ENCODE data around the gene RAB27A. TPM values are rescaled to one million over a fixed set of nuclear protein-coding genes. Genes with fewer than 3 reads are reported as not detected.
"Not testable (repeated sequence)": the region's sequence is repeated elsewhere in the genome, so short reads cannot be mapped to it uniquely, and the experiment has no call there.

The RAB27A gene
- total RNA-seq, 1 experiment from 2014 or later: 28.9 TPM

- H3K4me1 Mint-ChIP-seq (ENCODE audit: low read depth, unreplicated experiment): peaks cover 30% of the 10 kb centered on the region
- intact Hi-C loops (cut with micrococcal nuclease; ENCODE audit: unreplicated experiment): no loop called here
- no peaks in the 10 kb centered on the region for H3K36me3 Mint-ChIP-seq (ENCODE audit: insufficient read depth, unreplicated experiment)
Measured at GRCh38 chr15:55256281-55257011, 33.2 kb downstream of the RAB27A start.

DNA sequence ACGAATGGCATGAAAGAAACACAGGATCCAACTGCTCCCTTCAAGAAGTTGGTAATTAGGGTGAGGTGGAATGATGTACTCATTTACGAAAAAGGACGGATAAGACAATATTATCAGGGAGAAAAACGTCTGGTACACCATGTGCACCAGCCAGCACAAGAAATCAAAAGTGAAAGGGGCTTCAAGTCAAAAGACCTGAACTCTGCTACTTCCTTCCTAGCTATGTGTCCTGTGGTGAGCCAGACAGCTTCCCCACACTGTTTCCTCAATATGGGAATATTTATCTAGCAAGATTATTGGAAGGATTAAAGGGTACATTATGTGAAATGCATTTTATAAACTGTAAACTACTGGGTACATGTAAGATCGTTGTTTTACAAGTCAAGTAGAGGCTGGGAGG lies 33.9 kb downstream of the RAB27A start:
- Mint-ChIP-seq H3K4me1 (ENCODE audit: low read depth, unreplicated experiment) (peaks cover 30% of the 10 kb centered on the region), H3K27ac (ENCODE audit: unreplicated experiment) (no peak overlapping the region), H3K36me3 (ENCODE audit: insufficient read depth, unreplicated experiment) (no peaks in the 10 kb centered on the region), H3K27me3 (ENCODE audit: unreplicated experiment) (no peaks in the 10 kb centered on the region), H3K4me3 (ENCODE audit: low read depth, unreplicated experiment) (no peak overlapping the region), H3K9me3 (ENCODE audit: low read depth, unreplicated experiment) (peaks cover 3% of the 10 kb centered on the region)
- intact Hi-C loops (cut with micrococcal nuclease; ENCODE audit: unreplicated experiment): no loop called here
- no peak for TF ChIP-seq CTCF (IDR thresholded peaks at IDR 0.05; ENCODE audit: unreplicated experiment)
- no peak for DNase-seq
- CTCF ChIA-PET: no interaction called here
- no TSS peak for BruUV-seq (replicated peaks)

More at GRCh38 chr15:55256281-55257011, 33.2 kb downstream of the RAB27A start:
- TF ChIP-seq CTCF (IDR thresholded peaks at IDR 0.05; ENCODE audit: unreplicated experiment): no peak
- no peak for DNase-seq
- no peaks in the 10 kb centered on the region for H3K27me3 Mint-ChIP-seq (ENCODE audit: unreplicated experiment)
- peaks cover 3% of the 10 kb centered on the region for H3K9me3 Mint-ChIP-seq (ENCODE audit: low read depth, unreplicated experiment)
- CTCF ChIA-PET: no interaction called here
- H3K27ac Mint-ChIP-seq (ENCODE audit: unreplicated experiment): no peak overlapping the region
- H3K4me3 Mint-ChIP-seq (ENCODE audit: low read depth, unreplicated experiment): no peak overlapping the region
- BruUV-seq (replicated peaks): no TSS peak

DNA sequence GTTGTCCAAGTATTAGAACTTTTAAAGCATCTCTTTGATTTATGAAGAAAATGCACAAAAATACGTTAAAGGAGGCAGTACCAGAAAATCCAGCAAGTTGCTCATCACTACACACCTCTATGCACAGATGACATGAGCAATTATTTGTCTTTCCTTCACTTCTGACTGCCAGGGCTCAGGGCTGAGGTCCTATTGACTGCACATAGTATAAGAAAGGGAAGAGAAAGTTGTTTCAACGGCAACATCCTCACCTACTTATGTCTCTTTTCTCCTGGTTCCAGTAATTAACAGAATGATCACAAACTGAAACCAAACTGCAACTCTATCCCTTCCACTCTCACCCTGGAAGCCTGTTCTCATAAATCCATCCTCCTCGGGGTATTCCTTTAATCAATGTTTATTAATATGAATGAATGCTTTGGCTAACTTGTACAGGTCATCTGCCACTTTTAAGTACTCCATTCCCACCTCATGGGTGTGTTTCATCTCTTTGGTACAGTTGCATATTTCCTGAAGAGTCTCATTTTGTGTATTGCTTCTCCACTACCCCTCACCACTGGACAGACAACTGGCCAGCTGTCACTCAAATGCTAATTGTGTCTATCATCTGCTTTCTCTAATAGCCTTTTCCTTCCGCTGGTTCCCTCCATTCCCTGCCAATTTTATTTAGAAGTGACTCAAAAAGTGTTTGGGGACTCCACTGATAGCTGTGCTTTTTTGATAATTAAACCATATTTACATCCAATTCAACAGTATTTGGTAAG lies 34.5 kb downstream of the RAB27A start:
- Mint-ChIP-seq H3K9me3 (ENCODE audit: low read depth, unreplicated experiment) (peaks cover 3% of the 10 kb centered on the region), H3K27me3 (ENCODE audit: unreplicated experiment) (no peaks in the 10 kb centered on the region), H3K4me1 (ENCODE audit: low read depth, unreplicated experiment) (peaks cover 30% of the 10 kb centered on the region), H3K4me3 (ENCODE audit: low read depth, unreplicated experiment) (no peak overlapping the region), H3K36me3 (ENCODE audit: insufficient read depth, unreplicated experiment) (no peaks in the 10 kb centered on the region), H3K27ac (ENCODE audit: unreplicated experiment) (no peak overlapping the region)
- BruUV-seq (replicated peaks): no TSS peak
- TF ChIP-seq CTCF (IDR thresholded peaks at IDR 0.05; ENCODE audit: unreplicated experiment): no peak
- CTCF ChIA-PET: no interaction called here
- no peak for DNase-seq
- intact Hi-C loops (cut with micrococcal nuclease; ENCODE audit: unreplicated experiment): no loop called here

- intact Hi-C loops (cut with micrococcal nuclease; ENCODE audit: unreplicated experiment): no loop called here
- CTCF ChIA-PET: interaction anchor here (0.7 kb wide), 1 partner anchor 26 kb away, joined by 3 read pairs; no protein-coding TSS in a partner anchor
- peaks cover 3% of the 10 kb centered on the region for H3K9me3 Mint-ChIP-seq (ENCODE audit: low read depth, unreplicated experiment)
- H3K27me3 Mint-ChIP-seq (ENCODE audit: unreplicated experiment): no peaks in the 10 kb centered on the region
- H3K36me3 Mint-ChIP-seq (ENCODE audit: insufficient read depth, unreplicated experiment): no peaks in the 10 kb centered on the region
- H3K4me1 Mint-ChIP-seq (ENCODE audit: low read depth, unreplicated experiment): peaks cover 30% of the 10 kb centered on the region
- DNase-seq: no peak
- no peak overlapping the region for H3K4me3 Mint-ChIP-seq (ENCODE audit: low read depth, unreplicated experiment)
- peak overlapping the region; percentile 22 for H3K27ac Mint-ChIP-seq (ENCODE audit: unreplicated experiment)
- no peak for TF ChIP-seq CTCF (IDR thresholded peaks at IDR 0.05; ENCODE audit: unreplicated experiment)
- BruUV-seq (replicated peaks): no TSS peak
Measured at GRCh38 chr15:55253580-55253979, 36.0 kb downstream of the RAB27A start.

DNA sequence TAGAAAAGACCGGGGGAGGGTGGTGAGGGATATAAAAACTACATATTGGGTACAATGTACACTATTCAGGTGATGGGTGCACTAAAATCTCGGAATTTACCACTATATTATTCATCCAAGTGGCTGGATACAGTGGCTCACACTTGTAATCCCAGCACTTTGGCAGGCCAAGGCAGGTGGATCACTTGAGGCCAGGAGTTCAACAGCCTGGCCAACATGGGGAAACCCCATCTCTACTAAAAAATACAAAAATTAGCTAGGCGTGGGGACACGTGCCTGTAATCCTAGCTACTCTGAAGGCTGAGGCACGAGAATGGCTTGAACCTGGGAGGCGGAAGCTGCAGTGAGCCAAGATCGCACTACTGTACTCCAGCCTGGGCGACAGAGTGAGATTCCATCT lies 37.4 kb downstream of the RAB27A start:
- H3K27me3 Mint-ChIP-seq (ENCODE audit: unreplicated experiment); H3K9me3 Mint-ChIP-seq (ENCODE audit: low read depth, unreplicated experiment); H3K27ac Mint-ChIP-seq (ENCODE audit: unreplicated experiment); intact Hi-C loops (cut with micrococcal nuclease; ENCODE audit: unreplicated experiment); DNase-seq; H3K36me3 Mint-ChIP-seq (ENCODE audit: insufficient read depth, unreplicated experiment); BruUV-seq (replicated peaks); H3K4me3 Mint-ChIP-seq (ENCODE audit: low read depth, unreplicated experiment): not testable (repeated sequence)
- peaks cover 30% of the 10 kb centered on the region for H3K4me1 Mint-ChIP-seq (ENCODE audit: low read depth, unreplicated experiment)
- CTCF ChIA-PET: interaction anchor here (0.6 kb wide), 1 partner anchor 35 kb away, joined by 3 read pairs; no protein-coding TSS in a partner anchor
